ENCODE results near the gene DSC1. TPM values are rescaled to one million over a fixed set of nuclear protein-coding genes. Genes with fewer than 3 reads are reported as not detected.

The DSC1 gene
- total and polyA plus RNA-seq, 2 of the 8 experiments (the other 6 are each of a cell fraction or from before 2014, with no cell fraction given) = 0.02 TPM; not detected in 1

DNA sequence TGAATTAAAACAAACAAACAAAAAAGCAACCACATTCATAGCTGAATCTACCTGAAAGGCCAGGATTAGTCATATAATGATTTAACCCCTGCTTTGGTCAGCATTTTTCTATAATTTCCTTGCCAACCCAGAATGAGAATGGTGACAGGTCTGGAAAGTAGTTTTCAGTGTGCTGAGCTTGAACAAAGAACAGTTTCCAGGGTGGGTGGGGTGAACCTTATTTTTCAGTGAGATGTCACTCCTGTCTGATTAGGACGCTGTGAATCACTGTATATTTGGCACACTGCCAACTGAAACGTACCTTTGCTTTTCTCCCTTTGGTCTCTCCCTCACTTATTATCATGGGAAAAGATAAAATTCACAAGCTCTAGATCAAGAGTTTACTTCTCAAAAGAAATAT, 35.0 kb upstream of the DSC1 start:
- DNase-seq (ENCODE audit: low read depth in 1 of 2, low spot score in 2 of 2) = no peak
- WGBS, 2 experiments (ENCODE audit: extremely low coverage in 1 of 2, insufficient coverage in 1 of 2, insufficient read length in 1 of 2, insufficient replicate concordance in 2 of 2, low coverage in 1 of 2, low lambda C conversion rate in 2 of 2, missing lambda C conversion rate in 1 of 2) = 85% methylated on average over 2 of the region's 2 CpGs; no CpG with 5 or more reads in 1 of the 2 experiments
- H3K18ac ChIP-seq (ENCODE audit: extremely low read depth, low read length) = no peak overlapping the region
- no peak overlapping the region for H3K9ac ChIP-seq (replicated peaks in 1 of 4; ENCODE audit: extremely low read depth in 1 of 4, low read depth in 3 of 4, low read length in 3 of 4)
- no peak overlapping the region for H4K8ac ChIP-seq (ENCODE audit: extremely low read depth, insufficient read depth, low read length)
- no peaks in the 10 kb centered on the region for H4K20me1 ChIP-seq (replicated peaks in 1 of 2; ENCODE audit: control insufficient read depth in 1 of 2, insufficient read depth in 2 of 2, low read length in 2 of 2)
- H3K4ac ChIP-seq (replicated peaks; ENCODE audit: insufficient read length, low read depth, low read length) = no peak overlapping the region
- no peak overlapping the region for H3K56ac ChIP-seq (replicated peaks; ENCODE audit: insufficient read length, low read depth, low read length)
- no peak overlapping the region for H3K4me3 ChIP-seq (ENCODE audit: extremely low read depth in 1 of 4, insufficient read depth in 2 of 4, low read depth in 3 of 4, low read length in 4 of 4)
- H3K36me3 ChIP-seq (ENCODE audit: control insufficient read depth in 2 of 4, insufficient read depth in 4 of 4, low read length in 3 of 4) = no peaks in the 10 kb centered on the region
- no peak overlapping the region for H2BK12ac ChIP-seq (ENCODE audit: low read depth, low read length)
- no peak overlapping the region for H3K27ac ChIP-seq (ENCODE audit: low read depth, low read length)
- H3K14ac ChIP-seq (ENCODE audit: insufficient read length) = no peak overlapping the region
- H3K27me3 ChIP-seq (replicated peaks in 1 of 4; ENCODE audit: control insufficient read depth in 3 of 4, extremely low read depth in 1 of 4, insufficient read depth in 3 of 4, low read length in 3 of 4) = no peaks in the 10 kb centered on the region
- H2BK15ac ChIP-seq (ENCODE audit: low read length) = no peak overlapping the region
- no peak overlapping the region for H4K5ac ChIP-seq (ENCODE audit: insufficient read length, low read depth, low read length)
- no peak overlapping the region for H2BK5ac ChIP-seq (ENCODE audit: low read depth, low read length)
- no peak for FAIRE-seq
- no peak overlapping the region for H2BK20ac ChIP-seq (ENCODE audit: low read length)
- CTCF ChIA-PET (ENCODE audit: partially characterized antibody) = interaction anchor here (0.7 to 1.5 kb wide), 2 partner anchors 9 to 44 kb away, joined by 3 to 4 read pairs; no protein-coding TSS in a partner anchor
- H3K79me1 ChIP-seq (ENCODE audit: low read depth, low read length) = no peaks in the 10 kb centered on the region
- H2BK120ac ChIP-seq (replicated peaks; ENCODE audit: low read depth, low read length) = no peak overlapping the region
- H3K79me2 ChIP-seq (ENCODE audit: control insufficient read depth in 1 of 2, insufficient read depth in 2 of 2, low read length in 2 of 2) = no peaks in the 10 kb centered on the region
- no peak overlapping the region for H3K4me2 ChIP-seq (ENCODE audit: insufficient read depth in 1 of 2, low read depth in 2 of 2, low read length in 2 of 2)
- H2AFZ ChIP-seq (ENCODE audit: low read length) = no peak overlapping the region
- no peaks in the 10 kb centered on the region for H3K23me2 ChIP-seq (ENCODE audit: low read depth, low read length)
- POLR2A ChIA-PET (ENCODE audit: partially characterized antibody) = no interaction called here
- no peak for TF ChIP-seq RBBP5 (IDR thresholded peaks at IDR 0.05; ENCODE audit: borderline replicate concordance, low read depth, low read length)
- TF ChIP-seq BRCA1 (IDR thresholded peaks at IDR 0.05; ENCODE audit: low read depth, low read length) = no peak
- no peak overlapping the region for H2AK5ac ChIP-seq (ENCODE audit: low read depth, low read length)
- H4K91ac ChIP-seq (replicated peaks; ENCODE audit: insufficient read length, low read length) = no peak overlapping the region
- H3K4me1 ChIP-seq (replicated peaks in 1 of 4; ENCODE audit: control insufficient read depth in 3 of 4, insufficient read depth in 4 of 4, low read length in 3 of 4) = no peaks in the 10 kb centered on the region; a peak in 1 of 7 replicates
- H3K9me3 ChIP-seq (ENCODE audit: insufficient read depth in 2 of 2, low read depth in 1 of 2, low read length in 1 of 2) = no peaks in the 10 kb centered on the region
- H3K23ac ChIP-seq (ENCODE audit: insufficient read length) = no peak overlapping the region
